OCI-LY7 (cell line): Measurements from ENCODE around the gene KRTAP2-2. TPM values are rescaled to one million over a fixed set of nuclear protein-coding genes. Genes with fewer than 3 reads are reported as not detected.

Experiments used
- BruUV-seq: library from RNA; stranded (reverse); fragments of 400-500 nt; replicated peaks from 2 replicates; lab custom pipeline; 2021; lab: Mats Ljungman, UMichigan
- CTCF ChIA-PET: fragments of 300-600 bp; sonication (Branson Sonifier 250); formaldehyde crosslinking; loops from one replicate; lab custom pipeline; 2022; ENCODE audit warnings: antibody characterized with exemption; ENCODE audit not compliant: unreplicated experiment; lab: Charles Lee
- POLR2A ChIA-PET: fragments of 300-600 bp; sonication (Branson Sonifier 250); formaldehyde crosslinking; loops from one replicate; lab custom pipeline; 2022; ENCODE audit warnings: antibody characterized with exemption; lab: Charles Lee
- DNase-seq: peaks from one replicate; pipeline ENCODE4 v3.0.0-alpha.2; 2015; ENCODE audit warnings: low spot score
- H2AFZ ChIP-seq: fragments of 200-600 bp; sonication (generic), shearing (Covaris generic); 2 replicates; pipeline ENCODE4 v1.6.1; 2014; ENCODE audit warnings: mild to moderate bottlenecking, antibody characterized with exemption, low read length, moderate library complexity
- H3K27ac ChIP-seq: fragments of 200-600 bp; sonication (generic); 2 replicates; pipeline ENCODE4 v1.5.1; 2014; ENCODE audit warnings: mixed run types, low read depth, mild to moderate bottlenecking, moderate library complexity, low read length, inconsistent platforms; ENCODE audit not compliant: poor library complexity, severe bottlenecking
- H3K36me3 ChIP-seq: fragments of 200-600 bp; sonication (generic); 2 replicates; pipeline ENCODE4 v1.6.1; 2014; ENCODE audit warnings: mild to moderate bottlenecking, antibody characterized with exemption, low read length, moderate library complexity, mixed read lengths; ENCODE audit not compliant: insufficient read depth
- H3K4me1 ChIP-seq: fragments of 200-600 bp; sonication (generic); 2 replicates; pipeline ENCODE4 v1.5.1; 2014; ENCODE audit warnings: mild to moderate bottlenecking, low read length; ENCODE audit not compliant: insufficient read depth, poor library complexity, severe bottlenecking
- H3K4me2 ChIP-seq: fragments of 200-600 bp; sonication (generic); 2 replicates; pipeline ENCODE4 v1.6.1; 2014; ENCODE audit warnings: mild to moderate bottlenecking, low read length
- H3K4me3 ChIP-seq: fragments of 200-600 bp; sonication (generic); 2 replicates; pipeline ENCODE4 v1.5.1; 2014; ENCODE audit warnings: mild to moderate bottlenecking, low read depth, low read length; ENCODE audit not compliant: poor library complexity, severe bottlenecking
- H3K79me2 ChIP-seq: fragments of 200-600 bp; sonication (generic); 2 replicates; pipeline ENCODE4 v1.6.1; 2016; ENCODE audit warnings: low read depth, mild to moderate bottlenecking, low read length, moderate library complexity, mixed read lengths; ENCODE audit not compliant: insufficient read depth
- H3K9me2 ChIP-seq: fragments of 200-600 bp; sonication (generic); 2 replicates; pipeline ENCODE4 v1.6.1; 2016; ENCODE audit warnings: mild to moderate bottlenecking, low read length, mixed read lengths; ENCODE audit not compliant: insufficient read depth
- H3K9me3 ChIP-seq: fragments of 200-600 bp; sonication (generic); 2 replicates; pipeline ENCODE4 v1.6.1; 2014; ENCODE audit warnings: mild to moderate bottlenecking, mixed run types, low read length, mixed read lengths
- H4K20me1 ChIP-seq: fragments of 200-600 bp; sonication (generic); 2 replicates; pipeline ENCODE4 v1.6.1; 2014; ENCODE audit warnings: mild to moderate bottlenecking, antibody characterized with exemption, low read length, moderate library complexity, mixed read lengths; ENCODE audit not compliant: insufficient read depth
- CTCF ChIP-seq: fragments of 200-600 bp; sonication (generic); conservative IDR thresholded peaks from 2 replicates; pipeline ENCODE4 v1.5.1; 2014; ENCODE audit warnings: mild to moderate bottlenecking, antibody characterized with exemption, low read length, moderate library complexity, mixed read lengths
- EZH2phosphoT487 ChIP-seq: fragments of 200-600 bp; sonication (generic); IDR thresholded peaks from 2 replicates; pipeline ENCODE4 v1.6.1; 2018; ENCODE audit warnings: low read depth, borderline replicate concordance, mild to moderate bottlenecking, mixed run types, antibody characterized with exemption, low read length, moderate library complexity, mixed read lengths
- intact Hi-C: fragments of 100-400 bp; cut with micrococcal nuclease; formaldehyde crosslinking; loops from one replicate; pipeline ENCODE4 v1.10.0; 2022; ENCODE audit not compliant: unreplicated experiment
- total RNA-seq, 2 experiments: library from RNA; depleted of rRNA in 1 of 2; stranded (reverse); fragments of >200 nt in 1 of 2; shearing (Covaris generic) in 1 of 2; gene quantifications; 2 replicates each; pipeline ENCODE4 v1.2.3, GENCODE V29; 2014 to 2022

The KRTAP2-2 gene
- total RNA-seq, 2 experiments from 2014 or later, result not detected

GRCh38 chr17:41012326-41013120, 42.5 kb downstream of the KRTAP2-2 start:
- intact Hi-C loops, result no loop called here
- DNase-seq, result no peak
- BruUV-seq, result no TSS peak
- H3K4me3 ChIP-seq, result no peak overlapping the region
- no peaks in the 10 kb centered on the region for H3K9me3 ChIP-seq
- H3K4me2 ChIP-seq, result no peak overlapping the region
- no peaks in the 10 kb centered on the region for H3K4me1 ChIP-seq
- no peak for TF ChIP-seq CTCF
- TF ChIP-seq EZH2phosphoT487, result no peak
- POLR2A ChIA-PET, result no interaction called here
- no peaks in the 10 kb centered on the region for H3K36me3 ChIP-seq
- no peak overlapping the region for H2AFZ ChIP-seq
- no peaks in the 10 kb centered on the region for H3K79me2 ChIP-seq
- CTCF ChIA-PET, result no interaction called here
- no peak overlapping the region for H3K27ac ChIP-seq
- no peaks in the 10 kb centered on the region for H3K9me2 ChIP-seq
- H4K20me1 ChIP-seq, result no peaks in the 10 kb centered on the region

- BruUV-seq, result no TSS peak
- Histone ChIP-seq H3K9me2 (no peaks in the 10 kb centered on the region), H3K9me3 (no peaks in the 10 kb centered on the region), H3K4me2 (no peak overlapping the region), H3K36me3 (no peaks in the 10 kb centered on the region), H4K20me1 (no peaks in the 10 kb centered on the region), H3K79me2 (no peaks in the 10 kb centered on the region), H3K4me3 (no peak overlapping the region), H3K27ac (no peak overlapping the region), H3K4me1 (no peaks in the 10 kb centered on the region), H2AFZ (no peak overlapping the region)
- POLR2A ChIA-PET, result no interaction called here
- DNase-seq, result no peak
- intact Hi-C loops, result no loop called here
- CTCF ChIA-PET, result no interaction called here
- TF ChIP-seq CTCF (no peak), EZH2phosphoT487 (no peak)
Observed at GRCh38 chr17:41010441-41010840, 44.6 kb downstream of the KRTAP2-2 start.

GRCh38 chr17:41009936-41010335, 45.1 kb downstream of the KRTAP2-2 start:
- Histone ChIP-seq H3K4me3 (no peak overlapping the region), H3K27ac (no peak overlapping the region), H3K36me3 (no peaks in the 10 kb centered on the region), H3K9me2 (no peaks in the 10 kb centered on the region), H3K79me2 (no peaks in the 10 kb centered on the region), H3K4me1 (no peaks in the 10 kb centered on the region), H3K4me2 (no peak overlapping the region), H2AFZ (no peak overlapping the region), H3K9me3 (no peaks in the 10 kb centered on the region), H4K20me1 (no peaks in the 10 kb centered on the region)
- no peak for TF ChIP-seq EZH2phosphoT487
- no peak for TF ChIP-seq CTCF
- POLR2A ChIA-PET, result no interaction called here
- no TSS peak for BruUV-seq
- no peak for DNase-seq
- CTCF ChIA-PET, result no interaction called here
- intact Hi-C loops, result no loop called here
